Ovary (tissue), 9 donors: ENCODE results near the gene YIF1A. TPM values are rescaled to one million over a fixed set of nuclear protein-coding genes. Genes with fewer than 3 reads are reported as not detected.
A peak's percentile ranks its signal among the peaks of the same experiment; 100 is the strongest.

Experiments
- DNase-seq, 5 donors: peaks; one replicate each; pipeline ENCODE4 v3.0.0-alpha.2; 2019 to 2020
- H3K27ac ChIP-seq, 2 donors: fragments of 200-600 bp; one replicate each; pipeline versions ENCODE4 v1.5.1 to v1.8.0; 2019 to 2022
- H3K27me3 ChIP-seq: fragments of 200-600 bp; one replicate; pipeline ENCODE4 v1.8.0; 2022
- H3K36me3 ChIP-seq: fragments of 200-600 bp; sonication (generic); one replicate; pipeline ENCODE4 v1.5.1; 2019
- H3K4me1 ChIP-seq: one replicate; pipeline ENCODE4 v1.8.1; 2013; ENCODE audit warnings: mild to moderate bottlenecking, moderate library complexity; ENCODE audit not compliant: insufficient read depth
- H3K4me3 ChIP-seq: fragments of 200-600 bp; sonication (generic); one replicate; pipeline ENCODE4 v1.5.1; 2017
- H3K9me3 ChIP-seq, 2 donors: fragments of 200-600 bp in 1 of 2; sonication (generic) in 1 of 2; one replicate each; pipeline versions ENCODE4 v1.5.1 to v1.8.1; 2013 to 2019; ENCODE audit warnings: mild to moderate bottlenecking in 1 of 2, moderate library complexity in 1 of 2
- CTCF ChIP-seq, 3 donors: fragments of 450-650 bp in 2 of 3; fragments of 200-600 bp in 1 of 3; IDR thresholded peaks; one replicate each; pipeline versions ENCODE4 v1.5.1 to v1.8.0; 2016 to 2022; ENCODE audit warnings: antibody characterized with exemption in 3 of 3, mild to moderate bottlenecking in 1 of 3
- EP300 ChIP-seq: sonication (generic); formaldehyde crosslinking; IDR thresholded peaks from one replicate; pipeline ENCODE4 v1.6.1; 2017; ENCODE audit warnings: antibody characterized with exemption
- POLR2A ChIP-seq: fragments of 450-650 bp; IDR thresholded peaks from one replicate; pipeline ENCODE4 v1.6.1; 2017; ENCODE audit warnings: antibody characterized with exemption, mild to moderate bottlenecking, moderate library complexity
- WGBS, 3 donors: extraction: QIAGEN DNeasy Blood & Tissue Kit in 1 of 3; methylation state at CpG; one replicate each; pipeline versions ENCODE4 v1.1.5 to v1.1.7; 2013 to 2017; 5-methylcytosine and 5-hydroxymethylcytosine counted together
- intact Hi-C, 4 donors: fragments of 100-400 bp; cut with DNase I; formaldehyde crosslinking; loops; one replicate each; pipeline versions ENCODE4 v1.11.0 to v1.15.1; 2022 to 2023
- polyA plus RNA-seq, 2 donors: library from polyadenylated mRNA; stranded (reverse); fragments of 200-250 nt in 1 of 2; fragments of 350-450 nt in 1 of 2; fragmentation: Illumina TruSeq in 1 of 2; extraction: RNeasy Lipid Tissue Mini Kit (QIAGEN cat#74804) in 1 of 2; gene quantifications; one replicate each; pipeline ENCODE4 v1.2.3, GENCODE V29; 2013 to 2014
- total RNA-seq, 7 donors: library from RNA; depleted of rRNA in 2 of 7; stranded (reverse); fragments of >200 nt in 2 of 7; fragmentation: NEBNext Ultra II Directional in 3 of 7; extraction: Animal tissue kit (Norgen Biotek cat#: 25700) in 3 of 7; gene quantifications; one replicate each; pipeline versions ENCODE4 v1.1.0 to v1.2.4, GENCODE V29; 2016 to 2023
- donor health status: DM: no; HTN: no; CAD: no; lungs with moderate emphysema.
- donor health status: DM: no; HTN: no; CAD: no.
- donor health status: Bipolar disorder and iron deficiency.
- donor health status: DM: yes; HTN: yes; CAD: no.
- donor health status: DM: no; HTN: no; CAD: no.
- donor health status: DM: yes; HTN: yes; CAD: no.

YIF1A gene
- total and polyA plus RNA-seq, 9 donors, result 39.3 to 91.0 (median 64.2) TPM

- no peak for TF ChIP-seq EP300
- no peak for TF ChIP-seq POLR2A
- TF ChIP-seq CTCF (IDR thresholded peaks at IDR 0.05), result no peak
- peak in 1 of 5 donors; percentile 36 for DNase-seq
- Histone ChIP-seq H3K36me3 (no peaks in the 10 kb centered on the region), H3K27me3 (no peaks in the 10 kb centered on the region), H3K27ac (no peak overlapping the region), H3K4me1 (peaks cover 33% of the 10 kb centered on the region), H3K4me3 (peak overlapping the region; percentile 43), H3K9me3 (no peaks in the 10 kb centered on the region)
- intact Hi-C loops, result no loop called here
- 78 to 82% (median 79%) methylated on average over 14 of the region's 14 CpGs for WGBS, 3 donors
Measured at GRCh38 chr11:66315498-66315885, 26.5 kb upstream of the YIF1A start.

DNA sequence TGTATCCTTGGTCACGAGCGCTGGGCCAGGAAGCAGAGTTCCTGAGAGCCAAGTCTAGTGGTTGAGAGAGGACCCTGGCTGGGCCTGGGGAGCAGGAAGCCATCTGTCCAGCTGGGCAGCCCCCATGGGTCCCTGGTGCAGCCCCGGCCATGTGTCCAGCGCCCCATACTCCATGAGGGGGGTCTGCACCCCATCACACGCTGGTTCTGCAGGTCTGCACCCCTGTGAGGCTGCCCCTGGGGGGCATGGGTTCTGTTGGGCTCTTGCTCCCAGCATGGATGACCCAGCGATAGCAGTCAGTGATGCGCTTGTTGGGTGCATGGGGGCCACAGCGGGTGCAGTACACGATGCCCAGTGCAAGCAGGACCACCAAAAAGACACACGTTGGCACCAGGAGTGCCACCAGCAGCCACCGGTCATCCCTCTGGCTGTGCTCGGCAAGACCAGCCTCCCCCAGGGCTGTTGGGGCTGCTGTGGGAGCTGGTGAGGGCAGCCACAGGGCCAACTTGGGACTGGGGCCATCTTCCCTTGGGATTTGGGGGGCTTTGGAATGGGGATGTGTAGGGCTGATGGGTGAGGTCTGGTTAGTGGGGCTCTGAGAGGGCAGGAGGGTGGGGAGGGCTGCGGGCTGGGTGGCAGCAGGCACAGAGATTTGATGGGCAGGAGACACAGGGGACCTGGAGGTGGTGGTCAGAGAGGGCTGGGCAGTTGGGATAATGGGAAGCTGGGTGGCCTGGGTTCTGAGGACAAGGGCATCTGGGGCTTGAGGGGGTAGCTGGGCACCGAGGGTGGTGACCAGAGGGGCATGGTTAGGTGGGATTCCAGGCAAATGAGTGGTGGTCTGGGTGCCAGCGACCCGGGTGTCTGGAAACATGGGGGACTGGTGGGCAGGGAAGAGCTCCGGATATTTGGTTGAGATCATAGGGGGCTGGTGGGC lies 25.9 kb upstream of the YIF1A start:
- Histone ChIP-seq H3K27ac (no peak overlapping the region), H3K9me3 (no peaks in the 10 kb centered on the region), H3K4me1 (peaks cover 33% of the 10 kb centered on the region), H3K4me3 (no peak overlapping the region), H3K27me3 (no peaks in the 10 kb centered on the region), H3K36me3 (no peaks in the 10 kb centered on the region)
- WGBS, 3 donors, result 68 to 74% (median 74%) methylated on average over 13 to 17 of the region's 17 CpGs
- TF ChIP-seq EP300 (no peak), CTCF (IDR thresholded peaks at IDR 0.05) (no peak), POLR2A (no peak)
- DNase-seq, result peak in 3 of 5 donors; percentile 24 to 50 (median 40)
- intact Hi-C loops, result no loop called here

DNA sequence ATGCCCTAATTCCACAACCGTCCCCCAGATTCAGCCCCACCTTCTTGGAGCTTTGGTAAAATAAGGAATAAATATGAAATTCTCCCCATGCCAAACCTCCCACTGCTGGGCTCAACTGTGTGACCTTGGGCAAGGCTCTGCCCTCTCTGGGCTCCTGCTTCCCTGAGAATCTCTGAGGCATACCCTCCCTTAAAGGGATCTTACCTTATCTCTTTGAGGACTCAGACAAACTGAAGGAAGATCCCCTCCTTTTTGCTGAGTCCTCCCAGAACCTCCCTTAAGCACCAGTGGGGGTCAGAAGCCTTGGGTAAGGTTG lies 25.2 kb upstream of the YIF1A start:
- intact Hi-C loops, result no loop called here
- no peaks in the 10 kb centered on the region for H3K36me3 ChIP-seq
- peak overlapping the region in 1 of 2 donors; percentile 79 for H3K27ac ChIP-seq
- H3K9me3 ChIP-seq, result no peaks in the 10 kb centered on the region
- no peak for DNase-seq
- H3K4me3 ChIP-seq, result no peak overlapping the region
- peaks cover 33% of the 10 kb centered on the region for H3K4me1 ChIP-seq
- H3K27me3 ChIP-seq, result no peaks in the 10 kb centered on the region
- 17 to 29% (median 19%) methylated on average over 1 of the region's 1 CpG for WGBS, 3 donors
- no peak for TF ChIP-seq CTCF (IDR thresholded peaks at IDR 0.05)
- TF ChIP-seq POLR2A, result no peak
- TF ChIP-seq EP300, result no peak

DNA sequence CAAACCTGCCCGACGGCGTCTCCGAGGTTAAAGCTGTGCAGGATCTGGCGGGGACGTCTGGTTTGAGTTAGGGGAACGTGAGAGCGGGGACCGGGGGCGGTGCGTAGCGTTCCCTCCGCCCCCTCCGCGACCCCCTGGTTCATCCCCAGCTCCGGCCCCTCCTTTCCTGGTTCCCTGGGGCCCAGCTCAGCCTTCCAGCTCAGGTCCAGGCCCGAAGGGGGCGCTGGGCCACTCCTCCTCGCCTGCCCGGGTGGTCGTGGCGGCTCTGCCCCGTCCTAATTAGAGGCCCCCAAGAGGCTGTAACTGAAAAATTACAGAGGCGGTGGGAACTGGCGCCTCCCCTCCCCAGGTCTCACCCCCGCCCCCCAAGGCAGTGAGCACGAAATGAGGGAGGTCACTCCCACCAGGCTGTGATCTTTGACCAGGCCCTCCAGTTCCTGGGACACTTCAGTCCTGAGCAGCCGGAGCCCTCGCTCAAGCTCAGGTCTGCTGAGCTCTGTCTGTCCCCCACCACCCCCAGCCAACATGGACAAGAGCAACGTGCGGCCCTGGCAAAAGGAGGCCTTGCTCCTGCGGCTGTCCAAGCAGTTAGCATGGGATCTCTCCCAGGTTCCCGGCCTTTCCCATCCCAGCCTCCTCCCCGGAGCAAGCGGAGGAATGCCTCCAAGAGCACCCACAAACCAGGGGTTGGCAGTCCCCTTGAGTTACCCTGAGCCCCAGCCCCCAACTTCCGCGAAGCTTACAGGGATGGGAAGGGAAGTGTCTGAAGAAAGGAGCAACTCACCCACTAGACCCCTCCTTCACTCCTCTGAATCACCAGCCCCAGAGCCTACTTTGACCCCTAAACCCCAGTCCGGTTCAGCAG lies 24.6 kb upstream of the YIF1A start:
- H3K36me3 ChIP-seq, result no peaks in the 10 kb centered on the region
- WGBS, 3 donors, result 9 to 14% (median 14%) methylated on average over 36 to 38 of the region's 38 CpGs
- peak in 1 of 5 donors; percentile 42 for DNase-seq
- H3K4me1 ChIP-seq, result peaks cover 33% of the 10 kb centered on the region
- H3K4me3 ChIP-seq, result peak overlapping the region; percentile 54
- TF ChIP-seq POLR2A, result no peak
- TF ChIP-seq EP300, result no peak
- TF ChIP-seq CTCF (IDR thresholded peaks at IDR 0.05), result no peak
- intact Hi-C loops, result no loop called here
- no peaks in the 10 kb centered on the region for H3K9me3 ChIP-seq
- peak overlapping the region; percentile 65 to 79 for H3K27ac ChIP-seq
- no peaks in the 10 kb centered on the region for H3K27me3 ChIP-seq
